HepG2 (cell line): ENCODE results near the gene AP3D1. TPM values are rescaled to one million over a fixed set of nuclear protein-coding genes. Genes with fewer than 3 reads are reported as not detected.

Source experiments
- ATAC-seq: fragments of 200-7000 bp; cut with Tn5 transposase; 3 replicates; pipeline ENCODE4 v1.9.1; 2020; ENCODE audit warnings: mild to moderate bottlenecking, moderate library complexity
- BruUV-seq: library from RNA; stranded (reverse); fragments of 400-500 nt; replicated peaks from 2 replicates; lab custom pipeline; 2021; lab: Mats Ljungman, UMichigan
- CTCF ChIA-PET: fragments of 300-600 bp; formaldehyde crosslinking; extraction: SDS; loops from one replicate; lab custom pipeline; 2021; ENCODE audit warnings: low total read pairs, inconsistent platforms, low intra/inter-chr PET ratio; lab: Yijun Ruan, JAX
- POLR2A ChIA-PET: fragments of 350-600 bp; sonication (Branson Sonifier 250); formaldehyde crosslinking; loops from one replicate; lab custom pipeline; 2020; ENCODE audit warnings: antibody characterized with exemption, inconsistent platforms; lab: Yijun Ruan, JAX
- DNase-seq: peaks from one replicate; pipeline ENCODE4 v3.0.0-alpha.2; 2015; ENCODE audit warnings: low spot score
- FAIRE-seq: peaks from 3 replicates; lab custom pipeline; 2011; peaks lifted over from hg19 to GRCh38; lab: Jason Lieb, UNC
- H2AFZ ChIP-seq: one replicate; pipeline ENCODE4 v1.6.1; 2011; ENCODE audit warnings: low read length, inconsistent platforms
- H3K27ac ChIP-seq: fragments of 300-600 bp; 3 replicates; pipeline ENCODE4 v1.8.0; 2011; ENCODE audit warnings: mixed run types, mild to moderate bottlenecking, mixed read lengths, low read length, inconsistent platforms; ENCODE audit not compliant: insufficient read depth; ENCODE audit errors: extremely low read length
- H3K27me3 ChIP-seq, 2 experiments: fragments of 200-600 bp in 1 of 2; 2 replicates in 1 of 2; 3 replicates in 1 of 2; pipeline versions ENCODE4 v1.6.0 to v1.8.0; 2011; ENCODE audit warnings: low read length in 2 of 2, mild to moderate bottlenecking in 2 of 2, moderate library complexity in 2 of 2, inconsistent platforms in 1 of 2; ENCODE audit not compliant: insufficient read depth in 2 of 2, control insufficient read depth in 1 of 2
- H3K36me3 ChIP-seq, 2 experiments: fragments of 200-600 bp in 1 of 2; replicated peaks in 1 of 2; 2 replicates in 1 of 2; 3 replicates in 1 of 2; pipeline versions ENCODE4 v1.5.1 to v1.8.0; 2011; ENCODE audit warnings: low read length in 2 of 2, inconsistent platforms in 1 of 2; ENCODE audit not compliant: insufficient read depth in 2 of 2, control insufficient read depth in 1 of 2
- H3K4me1 ChIP-seq: 2 replicates; pipeline ENCODE4 v1.5.1; 2012; ENCODE audit warnings: low read length, inconsistent platforms; ENCODE audit not compliant: insufficient read depth
- H3K4me2 ChIP-seq: 2 replicates; pipeline ENCODE4 v1.6.0; 2011; ENCODE audit warnings: low read depth, low read length, inconsistent platforms
- H3K4me3 ChIP-seq, 3 experiments: fragments of 200-600 bp in 1 of 3; sonication (generic), shearing (Covaris generic) in 1 of 3; replicated peaks in 1 of 3; 2 replicates each; pipeline ENCODE4 v1.5.1; 2011 to 2016; ENCODE audit warnings: low read length in 3 of 3, inconsistent platforms in 2 of 3, low read depth in 2 of 3, mild to moderate bottlenecking in 2 of 3, control low read depth in 1 of 3, mixed read lengths in 1 of 3; ENCODE audit not compliant: insufficient read depth in 1 of 3
- H3K79me2 ChIP-seq: one replicate; pipeline ENCODE4 v1.6.1; 2011; ENCODE audit warnings: low read length, inconsistent platforms; ENCODE audit not compliant: insufficient read depth
- H3K9ac ChIP-seq: 2 replicates; pipeline ENCODE4 v1.6.0; 2011; ENCODE audit warnings: mild to moderate bottlenecking, low read depth, low read length, inconsistent platforms; ENCODE audit not compliant: insufficient read depth
- H3K9me3 ChIP-seq: 2 replicates; pipeline ENCODE4 v1.5.1; 2012; ENCODE audit warnings: mild to moderate bottlenecking, low read length
- H4K20me1 ChIP-seq: 2 replicates; pipeline ENCODE4 v1.6.0; 2011; ENCODE audit warnings: inconsistent platforms, mild to moderate bottlenecking, low read length, moderate library complexity; ENCODE audit not compliant: insufficient read depth
- KDM6A ChIP-seq: IDR thresholded peaks from 2 replicates; pipeline ENCODE4 v1.6.1; 2016; ENCODE audit warnings: low read depth
- ZNF160 ChIP-seq: sonication (generic); formaldehyde crosslinking; IDR thresholded peaks from 2 replicates; pipeline ENCODE4 v1.8.0; 2022; ENCODE audit warnings: mild to moderate bottlenecking, inconsistent platforms, missing genetic modification reagents
- ZNF430 ChIP-seq: sonication (generic); formaldehyde crosslinking; IDR thresholded peaks from 2 replicates; pipeline ENCODE4 v1.9.0; 2021; ENCODE audit warnings: mild to moderate bottlenecking, missing genetic modification reagents
- ZNF564 ChIP-seq: sonication (generic); formaldehyde crosslinking; IDR thresholded peaks from 2 replicates; pipeline ENCODE4 v1.8.1; 2023; ENCODE audit warnings: mild to moderate bottlenecking, missing genetic modification reagents
- ZNF883 ChIP-seq: sonication (generic); formaldehyde crosslinking; IDR thresholded peaks from 2 replicates; pipeline ENCODE4 v1.5.1; 2020; ENCODE audit warnings: mild to moderate bottlenecking, missing genetic modification reagents; ENCODE audit errors: not compliant biosample characterization
- WGBS: methylation state at CpG from one replicate; pipeline ENCODE4 v1.1.6; 2017; ENCODE audit warnings: low lambda C conversion rate; 5-methylcytosine and 5-hydroxymethylcytosine counted together
- in situ Hi-C: cut with HindIII; loops from 2 replicates; pipeline ENCODE4 v1.10.0; 2017; ENCODE audit warnings: low pct_unique_long_range_greater_than_20kb; ENCODE audit not compliant: extremely low pct_ligation_motif_present
- intact Hi-C: fragments of 100-400 bp; cut with micrococcal nuclease; formaldehyde crosslinking; loops from one replicate; pipeline ENCODE4 v1.10.0; 2022; ENCODE audit not compliant: unreplicated experiment
- polyA plus RNA-seq, 8 experiments: library from polyadenylated mRNA; depleted of rRNA in 3 of 8; stranded (reverse) in 7 of 8; unstranded in 1 of 8; fragments of >200 nt; fragmentation: Illumina TruSeq in 4 of 8; extraction: Trizol in 4 of 8; gene quantifications; 2 replicates each; pipeline versions ENCODE4 v1.2.1 to v1.2.3, GENCODE V29; 2011 to 2016; ENCODE audit warnings: low read depth in 4 of 8, missing spikeins in 1 of 8, mixed read lengths in 1 of 8; ENCODE audit not compliant: insufficient read depth in 1 of 8
- total RNA-seq, 5 experiments: library from RNA; depleted of rRNA; stranded (reverse); fragments of >200 nt; fragmentation: Illumina TruSeq; extraction: Trizol; gene quantifications; 2 replicates each; pipeline ENCODE4 v1.2.3, GENCODE V29; 2016; ENCODE audit warnings: low read depth in 1 of 5
- TF ChIP-seq, protein P1 (sequence below): sonication (generic); formaldehyde crosslinking; IDR thresholded peaks from 2 replicates; pipeline ENCODE4 v1.4.0; 2020; ENCODE audit warnings: missing genetic modification reagents, borderline replicate concordance

The AP3D1 gene
- total and polyA plus RNA-seq, 2 of the 13 experiments (the other 11 are each of a cell fraction or from before 2014, with no cell fraction given) = 68.0 to 82.6 TPM

GRCh38 chr19:2192862-2193261 is 41.5 kb upstream of the AP3D1 start:
- TF ChIP-seq, protein P1, sequence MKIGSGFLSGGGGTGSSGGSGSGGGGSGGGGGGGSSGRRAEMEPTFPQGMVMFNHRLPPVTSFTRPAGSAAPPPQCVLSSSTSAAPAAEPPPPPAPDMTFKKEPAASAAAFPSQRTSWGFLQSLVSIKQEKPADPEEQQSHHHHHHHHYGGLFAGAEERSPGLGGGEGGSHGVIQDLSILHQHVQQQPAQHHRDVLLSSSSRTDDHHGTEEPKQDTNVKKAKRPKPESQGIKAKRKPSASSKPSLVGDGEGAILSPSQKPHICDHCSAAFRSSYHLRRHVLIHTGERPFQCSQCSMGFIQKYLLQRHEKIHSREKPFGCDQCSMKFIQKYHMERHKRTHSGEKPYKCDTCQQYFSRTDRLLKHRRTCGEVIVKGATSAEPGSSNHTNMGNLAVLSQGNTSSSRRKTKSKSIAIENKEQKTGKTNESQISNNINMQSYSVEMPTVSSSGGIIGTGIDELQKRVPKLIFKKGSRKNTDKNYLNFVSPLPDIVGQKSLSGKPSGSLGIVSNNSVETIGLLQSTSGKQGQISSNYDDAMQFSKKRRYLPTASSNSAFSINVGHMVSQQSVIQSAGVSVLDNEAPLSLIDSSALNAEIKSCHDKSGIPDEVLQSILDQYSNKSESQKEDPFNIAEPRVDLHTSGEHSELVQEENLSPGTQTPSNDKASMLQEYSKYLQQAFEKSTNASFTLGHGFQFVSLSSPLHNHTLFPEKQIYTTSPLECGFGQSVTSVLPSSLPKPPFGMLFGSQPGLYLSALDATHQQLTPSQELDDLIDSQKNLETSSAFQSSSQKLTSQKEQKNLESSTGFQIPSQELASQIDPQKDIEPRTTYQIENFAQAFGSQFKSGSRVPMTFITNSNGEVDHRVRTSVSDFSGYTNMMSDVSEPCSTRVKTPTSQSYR = no peak
- TF ChIP-seq ZNF564 (CRISPR knock-in tag) (no peak), KDM6A (CRISPR knock-in tag) (no peak), ZNF160 (CRISPR knock-in tag) (no peak), ZNF883 (CRISPR knock-in tag) (no peak), ZNF430 (CRISPR knock-in tag) (no peak)
- TF ChIP-seq, all 625 proteins: peak for 0
- FAIRE-seq = no peak

More at GRCh38 chr19:2192862-2193261, 41.5 kb upstream of the AP3D1 start:
- CTCF ChIA-PET = no interaction called here
- Histone ChIP-seq H3K36me3 (peaks cover 44 to 73% of the 10 kb centered on the region in 2 experiments; a peak in 4 of 5 replicates), H3K9me3 (no peaks in the 10 kb centered on the region), H3K4me1 (no peaks in the 10 kb centered on the region), H3K4me2 (no peak overlapping the region), H3K27me3 (no peaks in the 10 kb centered on the region), H4K20me1 (peaks cover 10% of the 10 kb centered on the region; the same call in 1 of the 2 replicates), H2AFZ (no peak overlapping the region), H3K4me3 (no peak overlapping the region), H3K9ac (no peak overlapping the region), H3K27ac (no peak overlapping the region), H3K79me2 (peaks cover 13% of the 10 kb centered on the region)
- ATAC-seq = no peak
- intact Hi-C loops = no loop called here
- no peak for DNase-seq
- in situ Hi-C loops = no loop called here
- no TSS peak for BruUV-seq
- 97% methylated on average over 13 of the region's 17 CpGs for whole genome bisulfite sequencing
- POLR2A ChIA-PET = no interaction called here
